SU-DHL-6 (cell line): Measurements from ENCODE around the gene NPC2.

Experiments used
- H2AFZ ChIP-seq: fragments of 200-600 bp; sonication (generic); 2 replicates; pipeline ENCODE4 v1.6.1; 2014; ENCODE audit warnings: low read depth, mild to moderate bottlenecking, moderate library complexity, mixed read lengths, antibody characterized with exemption, low read length; ENCODE audit not compliant: severe bottlenecking
- H3F3A ChIP-seq: fragments of 200-600 bp; shearing (Covaris generic); 2 replicates; pipeline ENCODE4 v1.6.0; 2016; ENCODE audit warnings: antibody characterized with exemption, mild to moderate bottlenecking; ENCODE audit not compliant: insufficient read depth
- H3K27ac ChIP-seq: fragments of 200-600 bp; sonication (generic); 2 replicates; pipeline ENCODE4 v1.5.1; 2016; ENCODE audit warnings: low read depth, mild to moderate bottlenecking, low read length, moderate library complexity, mixed read lengths
- H3K27me3 ChIP-seq: fragments of 200-600 bp; sonication (generic), shearing (Covaris generic); 2 replicates; pipeline ENCODE4 v1.6.0; 2014; ENCODE audit warnings: mild to moderate bottlenecking, low read length
- H3K36me3 ChIP-seq: fragments of 200-600 bp; sonication (generic); 2 replicates; pipeline ENCODE4 v1.6.1; 2014; ENCODE audit warnings: mild to moderate bottlenecking, low read length, mixed read lengths
- H3K4me2 ChIP-seq: fragments of 300-600, 200-600 bp; shearing (Covaris generic), sonication (generic); 2 replicates; pipeline ENCODE4 v1.6.0; 2014; ENCODE audit warnings: low read length, low read depth, mild to moderate bottlenecking; ENCODE audit not compliant: poor library complexity, severe bottlenecking
- H3K4me3 ChIP-seq: fragments of 200-600 bp; sonication (generic); 2 replicates; pipeline ENCODE4 v1.5.1; 2014; ENCODE audit warnings: antibody characterized with exemption, low read length, mild to moderate bottlenecking, mixed read lengths; ENCODE audit not compliant: insufficient read depth, poor library complexity, severe bottlenecking
- H3K79me2 ChIP-seq: fragments of 200-600 bp; sonication (generic); 2 replicates; pipeline ENCODE4 v1.6.1; 2014; ENCODE audit warnings: mild to moderate bottlenecking, low read length, moderate library complexity; ENCODE audit not compliant: insufficient read depth
- H3K9ac ChIP-seq: fragments of 200-600 bp; sonication (generic); 2 replicates; pipeline ENCODE4 v1.7.0; 2014; ENCODE audit warnings: mild to moderate bottlenecking, low read length
- H3K9me2 ChIP-seq: fragments of 200-600 bp; sonication (generic); replicated peaks from 2 replicates; pipeline ENCODE4 v1.6.1; 2014; ENCODE audit warnings: low read length; ENCODE audit not compliant: insufficient read depth
- H3K9me3 ChIP-seq: fragments of 200-600 bp; sonication (generic); 2 replicates; pipeline ENCODE4 v1.6.1; 2014; ENCODE audit warnings: low read length, mixed read lengths; ENCODE audit not compliant: insufficient read depth
- H4K20me1 ChIP-seq: fragments of 200-600 bp; sonication (generic); 2 replicates; pipeline ENCODE4 v1.6.1; 2014; ENCODE audit warnings: low read depth, mild to moderate bottlenecking, antibody characterized with exemption, low read length, moderate library complexity, mixed read lengths
- CTCF ChIP-seq: fragments of 200-600 bp; sonication (generic); IDR thresholded peaks from one replicate; pipeline ENCODE4 v1.5.1; 2017; ENCODE audit warnings: antibody characterized with exemption, mild to moderate bottlenecking, low read length, moderate library complexity; ENCODE audit not compliant: insufficient read depth, poor library complexity, severe bottlenecking
- EZH2phosphoT487 ChIP-seq: fragments of 200-600 bp; sonication (generic), shearing (Covaris generic); conservative IDR thresholded peaks from 2 replicates; pipeline ENCODE4 v1.6.1; 2018; ENCODE audit warnings: mild to moderate bottlenecking, antibody characterized with exemption, low read length, moderate library complexity, mixed read lengths

NPC2 gene

GRCh38 chr14:74533576-74533975, 40.5 kb upstream of the NPC2 start:
- Histone ChIP-seq H3K36me3 (no peaks in the 10 kb centered on the region), H3K4me3 (no peak overlapping the region), H4K20me1 (no peaks in the 10 kb centered on the region), H3K9me2 (no peaks in the 10 kb centered on the region), H3K9ac (no peak overlapping the region), H3K9me3 (no peaks in the 10 kb centered on the region), H3F3A (no peaks in the 10 kb centered on the region), H3K79me2 (no peaks in the 10 kb centered on the region), H3K27me3 (no peaks in the 10 kb centered on the region), H3K27ac (no peak overlapping the region), H2AFZ (no peak overlapping the region), H3K4me2 (no peak overlapping the region)
- no peak for TF ChIP-seq CTCF
- no peak for TF ChIP-seq EZH2phosphoT487

- TF ChIP-seq CTCF (no peak), EZH2phosphoT487 (no peak)
- no peak overlapping the region for H3K4me3 ChIP-seq
- H3K9ac ChIP-seq, result no peak overlapping the region
- H3K9me2 ChIP-seq, result no peaks in the 10 kb centered on the region
- H3K27me3 ChIP-seq, result no peaks in the 10 kb centered on the region
- no peaks in the 10 kb centered on the region for H3K9me3 ChIP-seq
- H3F3A ChIP-seq, result no peaks in the 10 kb centered on the region
- H3K27ac ChIP-seq, result no peak overlapping the region
- H4K20me1 ChIP-seq, result no peaks in the 10 kb centered on the region
- no peak overlapping the region for H2AFZ ChIP-seq
- H3K79me2 ChIP-seq, result no peaks in the 10 kb centered on the region
- H3K4me2 ChIP-seq, result no peak overlapping the region
- no peaks in the 10 kb centered on the region for H3K36me3 ChIP-seq
Measured at GRCh38 chr14:74532246-74532645, 39.1 kb upstream of the NPC2 start.

GRCh38 chr14:74531467-74531866, 38.4 kb upstream of the NPC2 start:
- Histone ChIP-seq H3K4me2 (no peak overlapping the region), H3K79me2 (no peaks in the 10 kb centered on the region), H3K27me3 (no peaks in the 10 kb centered on the region), H2AFZ (no peak overlapping the region), H3K36me3 (no peaks in the 10 kb centered on the region), H3K4me3 (no peak overlapping the region), H3K9me2 (no peaks in the 10 kb centered on the region), H3K27ac (no peak overlapping the region), H3K9me3 (no peaks in the 10 kb centered on the region), H3K9ac (no peak overlapping the region), H4K20me1 (no peaks in the 10 kb centered on the region), H3F3A (no peaks in the 10 kb centered on the region)
- TF ChIP-seq EZH2phosphoT487, result no peak
- TF ChIP-seq CTCF, result no peak

- Histone ChIP-seq H3K4me3 (no peak overlapping the region), H4K20me1 (no peaks in the 10 kb centered on the region), H3K9me2 (no peaks in the 10 kb centered on the region), H2AFZ (no peak overlapping the region), H3K36me3 (no peaks in the 10 kb centered on the region), H3K4me2 (no peak overlapping the region), H3K9ac (no peak overlapping the region), H3K9me3 (no peaks in the 10 kb centered on the region), H3K79me2 (no peaks in the 10 kb centered on the region), H3K27ac (no peak overlapping the region), H3K27me3 (no peaks in the 10 kb centered on the region), H3F3A (no peaks in the 10 kb centered on the region)
- TF ChIP-seq EZH2phosphoT487 (no peak), CTCF (no peak)
Measured at GRCh38 chr14:74531006-74531405, 37.9 kb upstream of the NPC2 start.
